Caco-2 (cell line): ENCODE results near the gene MTNR1B. TPM values are rescaled to one million over a fixed set of nuclear protein-coding genes. Genes with fewer than 3 reads are reported as not detected.

Source experiments
- BruUV-seq: library from RNA; stranded (reverse); fragments of 400-500 nt; replicated peaks from 2 replicates; lab custom pipeline; 2021; lab: Mats Ljungman, UMichigan
- CTCF ChIA-PET: fragments of 300-600 bp; sonication (Branson Sonifier 250); formaldehyde crosslinking; loops from one replicate; lab custom pipeline; 2022; ENCODE audit warnings: antibody characterized with exemption; lab: Charles Lee
- POLR2A ChIA-PET: fragments of 300-600 bp; sonication (Branson Sonifier 250); formaldehyde crosslinking; loops from one replicate; lab custom pipeline; 2022; ENCODE audit warnings: antibody characterized with exemption; lab: Charles Lee
- DNase-seq, 2 experiments: peaks; one replicate each; pipeline versions ENCODE4 v3.0.0 to v3.0.0-alpha.2; 2020 to 2022
- H3K27me3 ChIP-seq: replicated peaks from 2 replicates; pipeline ENCODE4 v1.6.0; 2011; ENCODE audit warnings: low read length; ENCODE audit not compliant: control insufficient read depth, insufficient read depth
- H3K36me3 ChIP-seq: 2 replicates; pipeline ENCODE4 v1.5.1; 2011; ENCODE audit warnings: low read length; ENCODE audit not compliant: control insufficient read depth, insufficient read depth
- H3K4me1 ChIP-seq: fragments of 250-450 bp; sonication (Bioruptor Pico); 2 replicates; pipeline ENCODE4 v1.5.1; 2020; ENCODE audit warnings: mild to moderate bottlenecking
- H3K4me3 ChIP-seq: 2 replicates; pipeline ENCODE4 v1.5.1; 2011; ENCODE audit warnings: low read depth, mild to moderate bottlenecking, control low read depth, low read length
- H3K9me3 ChIP-seq: fragments of 250-450 bp; sonication (Bioruptor Pico); 2 replicates; pipeline ENCODE4 v1.5.1; 2020; ENCODE audit warnings: mild to moderate bottlenecking, moderate library complexity
- H3K27ac Mint-ChIP-seq: one replicate; pipeline ENCODE4 v1.8.0; 2022; ENCODE audit warnings: mixed read lengths; ENCODE audit not compliant: unreplicated experiment
- H3K27me3 Mint-ChIP-seq: one replicate; pipeline ENCODE4 v1.8.0; 2022; ENCODE audit warnings: mixed read lengths; ENCODE audit not compliant: insufficient read depth, unreplicated experiment
- H3K36me3 Mint-ChIP-seq: one replicate; pipeline ENCODE4 v1.8.0; 2022; ENCODE audit warnings: mild to moderate bottlenecking, mixed read lengths; ENCODE audit not compliant: insufficient read depth, unreplicated experiment
- H3K4me1 Mint-ChIP-seq: one replicate; pipeline ENCODE4 v1.8.0; 2022; ENCODE audit warnings: low read depth, mixed read lengths; ENCODE audit not compliant: unreplicated experiment
- H3K4me3 Mint-ChIP-seq: one replicate; pipeline ENCODE4 v1.8.0; 2022; ENCODE audit warnings: mild to moderate bottlenecking, moderate library complexity, mixed read lengths; ENCODE audit not compliant: unreplicated experiment
- H3K9me3 Mint-ChIP-seq: one replicate; pipeline ENCODE4 v1.8.0; 2022; ENCODE audit warnings: mixed read lengths; ENCODE audit not compliant: unreplicated experiment
- intact Hi-C: fragments of 100-400 bp; cut with micrococcal nuclease; formaldehyde crosslinking; loops from one replicate; pipeline ENCODE4 v1.10.0; 2022; ENCODE audit not compliant: unreplicated experiment
- total RNA-seq: library from RNA; stranded (reverse); gene quantifications from 2 replicates; pipeline ENCODE4 v1.2.3, GENCODE V29; 2022
- TF ChIP-seq, protein P1 (sequence below), 2 experiments: fragments of 200-600 bp in 1 of 2; IDR thresholded peaks; 1 replicate in 1 of 2; 2 replicates in 1 of 2; pipeline versions ENCODE4 v1.5.1 to v1.8.0; 2011 to 2022; ENCODE audit warnings: antibody characterized with exemption in 1 of 2, control low read depth in 1 of 2, inconsistent platforms in 1 of 2, low read depth in 1 of 2, low read length in 1 of 2, mild to moderate bottlenecking in 1 of 2, moderate library complexity in 1 of 2; ENCODE audit not compliant: insufficient read depth in 1 of 2, severe bottlenecking in 1 of 2, unreplicated experiment in 1 of 2

Gene MTNR1B
- total RNA-seq, 1 experiment from 2014 or later: not detected

DNA sequence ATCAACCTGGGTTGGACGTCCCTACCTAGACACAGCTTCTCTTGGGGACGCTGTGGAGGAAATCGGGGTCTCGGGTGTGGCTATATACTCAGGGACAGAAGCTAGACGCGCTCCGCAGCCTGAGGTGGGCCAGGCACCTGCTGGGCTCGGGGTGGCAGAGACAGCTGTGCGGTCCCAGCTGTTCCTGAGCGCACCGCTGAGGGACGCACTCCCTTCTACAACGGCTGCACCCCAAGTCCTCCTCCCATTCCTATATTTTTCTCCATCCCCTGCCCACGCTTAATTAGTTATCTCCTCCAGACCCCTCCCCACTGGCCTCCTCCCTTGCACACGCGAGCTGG is 188 bp upstream of the MTNR1B start:
- Mint-ChIP-seq H3K9me3 (no peaks in the 10 kb centered on the region), H3K27ac (no peak overlapping the region), H3K36me3 (no peaks in the 10 kb centered on the region), H3K27me3 (peaks cover 20% of the 10 kb centered on the region), H3K4me1 (no peaks in the 10 kb centered on the region), H3K4me3 (no peak overlapping the region)
- DNase-seq: no peak
- intact Hi-C loops: no loop called here
- Histone ChIP-seq H3K9me3 (no peaks in the 10 kb centered on the region), H3K4me1 (no peaks in the 10 kb centered on the region), H3K27me3 (no peaks in the 10 kb centered on the region), H3K36me3 (no peaks in the 10 kb centered on the region), H3K4me3 (no peak overlapping the region)
- ChIA-PET POLR2A (no interaction called here), CTCF (no interaction called here)
- no TSS peak for BruUV-seq
- TF ChIP-seq, protein P1, sequence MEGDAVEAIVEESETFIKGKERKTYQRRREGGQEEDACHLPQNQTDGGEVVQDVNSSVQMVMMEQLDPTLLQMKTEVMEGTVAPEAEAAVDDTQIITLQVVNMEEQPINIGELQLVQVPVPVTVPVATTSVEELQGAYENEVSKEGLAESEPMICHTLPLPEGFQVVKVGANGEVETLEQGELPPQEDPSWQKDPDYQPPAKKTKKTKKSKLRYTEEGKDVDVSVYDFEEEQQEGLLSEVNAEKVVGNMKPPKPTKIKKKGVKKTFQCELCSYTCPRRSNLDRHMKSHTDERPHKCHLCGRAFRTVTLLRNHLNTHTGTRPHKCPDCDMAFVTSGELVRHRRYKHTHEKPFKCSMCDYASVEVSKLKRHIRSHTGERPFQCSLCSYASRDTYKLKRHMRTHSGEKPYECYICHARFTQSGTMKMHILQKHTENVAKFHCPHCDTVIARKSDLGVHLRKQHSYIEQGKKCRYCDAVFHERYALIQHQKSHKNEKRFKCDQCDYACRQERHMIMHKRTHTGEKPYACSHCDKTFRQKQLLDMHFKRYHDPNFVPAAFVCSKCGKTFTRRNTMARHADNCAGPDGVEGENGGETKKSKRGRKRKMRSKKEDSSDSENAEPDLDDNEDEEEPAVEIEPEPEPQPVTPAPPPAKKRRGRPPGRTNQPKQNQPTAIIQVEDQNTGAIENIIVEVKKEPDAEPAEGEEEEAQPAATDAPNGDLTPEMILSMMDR (IDR thresholded peaks at IDR 0.05; ENCODE audit: insufficient read depth in 1 of 2, low read depth in 1 of 2, low read length in 1 of 2, severe bottlenecking in 1 of 2, unreplicated experiment in 1 of 2): no peak

DNA sequence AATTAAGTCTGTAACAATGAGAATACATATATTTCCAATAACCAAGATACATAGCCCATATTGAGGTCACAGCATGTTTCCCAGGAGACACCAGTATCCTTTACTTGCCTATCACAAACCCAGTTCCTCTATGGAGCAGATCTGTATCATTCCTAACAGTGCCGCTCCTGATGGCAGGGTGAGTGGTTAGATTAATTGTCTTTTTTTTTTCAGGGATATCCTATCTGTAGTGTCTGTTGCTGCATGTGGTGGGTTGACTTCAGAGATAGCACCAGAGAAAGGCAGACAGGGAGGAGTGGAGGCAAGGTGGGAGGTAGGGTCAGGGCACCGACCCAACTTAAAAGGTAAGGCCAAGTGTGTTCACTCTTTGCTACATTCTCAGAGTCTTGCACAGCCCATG is 2.8 kb downstream of the MTNR1B start:
- H3K4me1 ChIP-seq: no peaks in the 10 kb centered on the region
- ChIA-PET POLR2A (no interaction called here), CTCF (no interaction called here)
- no peaks in the 10 kb centered on the region for H3K9me3 ChIP-seq
- no peak overlapping the region for H3K27ac Mint-ChIP-seq
- no peak overlapping the region for H3K4me3 ChIP-seq
- BruUV-seq: no TSS peak
- TF ChIP-seq, protein P1 (IDR thresholded peaks at IDR 0.05; ENCODE audit: insufficient read depth in 1 of 2, low read depth in 1 of 2, low read length in 1 of 2, severe bottlenecking in 1 of 2, unreplicated experiment in 1 of 2): no peak
- DNase-seq: no peak
- H3K9me3 Mint-ChIP-seq: no peaks in the 10 kb centered on the region
- no peaks in the 10 kb centered on the region for H3K4me1 Mint-ChIP-seq
- no peak overlapping the region for H3K4me3 Mint-ChIP-seq
- no peaks in the 10 kb centered on the region for H3K36me3 Mint-ChIP-seq
- H3K27me3 ChIP-seq: no peaks in the 10 kb centered on the region
- peaks cover 22% of the 10 kb centered on the region for H3K27me3 Mint-ChIP-seq
- no peaks in the 10 kb centered on the region for H3K36me3 ChIP-seq
- intact Hi-C loops: no loop called here

DNA sequence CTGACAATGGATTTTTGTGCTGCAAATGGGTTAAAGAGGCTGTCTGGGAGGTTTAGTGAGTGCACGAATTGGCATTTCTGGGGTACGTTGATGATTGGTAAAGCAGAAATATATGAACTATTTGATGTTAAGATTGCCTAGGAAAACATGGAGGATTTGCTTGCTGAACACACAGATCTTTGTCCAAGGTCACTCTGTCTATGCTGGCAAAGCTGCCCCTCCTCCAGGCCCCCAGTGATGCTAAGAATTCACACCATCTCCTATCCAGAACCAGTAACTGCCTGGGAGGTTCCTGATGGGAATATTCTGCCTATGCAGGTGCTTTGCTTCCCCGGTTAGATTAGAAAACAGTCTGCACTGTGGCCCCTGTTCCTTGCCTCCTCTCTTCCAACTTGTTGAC is 5.8 kb downstream of the MTNR1B start:
- ChIA-PET POLR2A (no interaction called here), CTCF (no interaction called here)
- Mint-ChIP-seq H3K4me3 (no peak overlapping the region), H3K4me1 (no peaks in the 10 kb centered on the region), H3K27me3 (peaks cover 17% of the 10 kb centered on the region), H3K36me3 (no peaks in the 10 kb centered on the region), H3K9me3 (no peaks in the 10 kb centered on the region), H3K27ac (no peak overlapping the region)
- H3K36me3 ChIP-seq: no peaks in the 10 kb centered on the region
- no peaks in the 10 kb centered on the region for H3K4me1 ChIP-seq
- intact Hi-C loops: no loop called here
- H3K27me3 ChIP-seq: no peaks in the 10 kb centered on the region
- H3K9me3 ChIP-seq: no peaks in the 10 kb centered on the region
- BruUV-seq: no TSS peak
- H3K4me3 ChIP-seq: no peak overlapping the region
- DNase-seq: no peak
- TF ChIP-seq, protein P1 (IDR thresholded peaks at IDR 0.05; ENCODE audit: insufficient read depth in 1 of 2, low read depth in 1 of 2, low read length in 1 of 2, severe bottlenecking in 1 of 2, unreplicated experiment in 1 of 2): no peak
